Measurements from ENCODE around the gene XYLT1. TPM values are rescaled to one million over a fixed set of nuclear protein-coding genes. Genes with fewer than 3 reads are reported as not detected.

The XYLT1 gene
- total and polyA plus RNA-seq, 10 of the 15 experiments (the other 5 are each of a cell fraction or from before 2014, with no cell fraction given), result 0.88 to 14.8 (median 5.8) TPM

- TF ChIP-seq ZBTB40 (IDR thresholded peaks at IDR 0.05; ENCODE audit: borderline replicate concordance) (no peak), BCL3 (IDR thresholded peaks at IDR 0.05; ENCODE audit: borderline replicate concordance, insufficient read depth, low read depth, low read length, poor library complexity, severe bottlenecking) (peak; percentile 28), MTA2 (IDR thresholded peaks at IDR 0.05; ENCODE audit: low read depth) (peak; percentile 86), BCL11A (IDR thresholded peaks at IDR 0.05; ENCODE audit: low read depth, low read length) (peak; percentile 82), MYB (IDR thresholded peaks at IDR 0.05; ENCODE audit: borderline replicate concordance, low read depth, low read length) (peak; percentile 90), MYC (IDR thresholded peaks at IDR 0.05; ENCODE audit: insufficient read depth, insufficient read length, insufficient replicate concordance, low read length, severe bottlenecking) (no peak), ATF2 (IDR thresholded peaks at IDR 0.05; ENCODE audit: low read length) (peak; percentile 67; the same call in 1 of the 2 replicates), NFXL1 (IDR thresholded peaks at IDR 0.05; ENCODE audit: borderline replicate concordance) (no peak), TBL1XR1 (IDR thresholded peaks at IDR 0.05; ENCODE audit: low read depth, low read length) (peak; percentile 34; the same call in 1 of the 2 replicates), SREBF1 (IDR thresholded peaks at IDR 0.05; ENCODE audit: low read length) (no peak), ZBED1 (IDR thresholded peaks at IDR 0.05; ENCODE audit: borderline replicate concordance) (peak; percentile 29; the same call in 1 of the 2 replicates), RUNX3 (IDR thresholded peaks at IDR 0.05; ENCODE audit: low read length) (peak; percentile 98), TAF1 (IDR thresholded peaks at IDR 0.05; ENCODE audit: borderline replicate concordance, low read depth, low read length) (no peak), RCOR1 (conservative IDR thresholded peaks at IDR 0.05; ENCODE audit: low read depth, low read length) (no peak), PKNOX1 (IDR thresholded peaks at IDR 0.05) (peak; percentile 57; the same call in 1 of the 2 replicates), NR2F1 (conservative IDR thresholded peaks at IDR 0.05) (peak; percentile 54), SKIL (IDR thresholded peaks at IDR 0.05; ENCODE audit: low read depth, poor library complexity, severe bottlenecking) (peak; percentile 26), CHD1 (IDR thresholded peaks at IDR 0.05; ENCODE audit: low read depth, low read length) (no peak)
These were observed 127.7 kb downstream of the XYLT1 start (continued) for GRCh38 chr16:17343028-17343427.

Measured in GM12878 (cell line).